ENCODE measurements around the gene PRX. TPM values are rescaled to one million over a fixed set of nuclear protein-coding genes. Genes with fewer than 3 reads are reported as not detected.
"Not testable (repeated sequence)": the region's sequence is repeated elsewhere in the genome, so short reads cannot be mapped to it uniquely, and the experiment has no call there.

Gene PRX
- polyA plus RNA-seq, 5 donors = 9.7 to 17.2 (median 11.0) TPM

GRCh38 chr19:40392894-40393517 lies 20.2 kb downstream of the PRX start:
- DNase-seq = peak; percentile 44 to 48

GRCh38 chr19:40392123-40392522 lies 21.1 kb downstream of the PRX start:
- no peak for DNase-seq

- DNase-seq = no peak
These were observed 23.0 kb downstream of the PRX start, which contains the start of gene HIPK4 for GRCh38 chr19:40390084-40390742. Gene HIPK4, minus strand, starts transcription at chr19:40390181. Its CDS starts 279 bp downstream, at chr19:40389902.

- DNase-seq = no peak
These were observed 23.6 kb downstream of the PRX start for GRCh38 chr19:40389404-40390083.

- DNase-seq = no peak
These were observed 24.7 kb downstream of the PRX start for GRCh38 chr19:40388481-40388880.

- no peak for DNase-seq
These were observed 26.0 kb downstream of the PRX start for GRCh38 chr19:40387155-40387554.

GRCh38 chr19:40383668-40384248 lies 29.4 kb downstream of the PRX start:
- no peak for DNase-seq

GRCh38 chr19:40381321-40381720 lies 31.9 kb downstream of the PRX start:
- DNase-seq = no peak

GRCh38 chr19:40380199-40381037 lies 32.8 kb downstream of the PRX start:
- no peak for DNase-seq

- no peak for DNase-seq
These were observed 33.6 kb downstream of the PRX start for GRCh38 chr19:40379446-40380198.

GRCh38 chr19:40378509-40378908 lies 34.7 kb downstream of the PRX start:
- no peak for DNase-seq

- no peak for DNase-seq
These were observed 35.2 kb downstream of the PRX start for GRCh38 chr19:40377876-40378385.

GRCh38 chr19:40376286-40376862 lies 36.8 kb downstream of the PRX start:
- DNase-seq = no peak

GRCh38 chr19:40374084-40374483 lies 39.1 kb downstream of the PRX start:
- no peak for DNase-seq

GRCh38 chr19:40371802-40372122 lies 41.4 kb downstream of the PRX start:
- DNase-seq = no peak

GRCh38 chr19:40370997-40371801 lies 42.0 kb downstream of the PRX start:
- DNase-seq = no peak

- DNase-seq = not testable (repeated sequence)
These were observed 42.9 kb downstream of the PRX start for GRCh38 chr19:40370253-40370652.

GRCh38 chr19:40369797-40370196 lies 43.4 kb downstream of the PRX start:
- DNase-seq = no peak

- no peak for DNase-seq
These were observed 45.4 kb downstream of the PRX start for GRCh38 chr19:40367577-40368434.

All from right lung (tissue), 5 donors.